Endometrial microvascular endothelial cells (primary cell): ENCODE measurements around the gene SCMH1. TPM values are rescaled to one million over a fixed set of nuclear protein-coding genes. Genes with fewer than 3 reads are reported as not detected.

ENCODE experiments used
- in situ Hi-C: cut with HindIII; loops from 2 replicates; pipeline ENCODE4 v1.10.0; 2017; ENCODE audit warnings: low sequenced_read_pairs, low pct_unique_long_range_greater_than_20kb; ENCODE audit errors: inconsistent ontology term
- total RNA-seq: library from RNA; depleted of rRNA; stranded (reverse); fragments of >200 nt; gene quantifications from one replicate; pipeline ENCODE4 v1.2.3, GENCODE V29; 2015; ENCODE audit errors: inconsistent ontology term

SCMH1 gene
- total RNA-seq, 1 donor from 2014 or later, result 22.8 TPM

- in situ Hi-C loops, result no loop called here
These were observed 253.8 kb downstream of the SCMH1 start for GRCh38 chr1:40988280-40988679.

GRCh38 chr1:40987439-40988276, 254.4 kb downstream of the SCMH1 start:
- in situ Hi-C loops, result no loop called here

- in situ Hi-C loops, result no loop called here
These were observed 255.2 kb downstream of the SCMH1 start for GRCh38 chr1:40986956-40987355.

GRCh38 chr1:40986328-40986783, 255.8 kb downstream of the SCMH1 start:
- in situ Hi-C loops, result no loop called here

GRCh38 chr1:40985875-40986274, 256.2 kb downstream of the SCMH1 start:
- in situ Hi-C loops, result no loop called here

GRCh38 chr1:40985161-40985560, 256.9 kb downstream of the SCMH1 start:
- in situ Hi-C loops, result no loop called here

GRCh38 chr1:40984531-40984930, 257.6 kb downstream of the SCMH1 start:
- in situ Hi-C loops, result no loop called here

GRCh38 chr1:40984066-40984465, 258.0 kb downstream of the SCMH1 start:
- in situ Hi-C loops, result no loop called here

- in situ Hi-C loops, result no loop called here
These were observed 258.8 kb downstream of the SCMH1 start for GRCh38 chr1:40983286-40983685.

GRCh38 chr1:40982721-40983120, 259.4 kb downstream of the SCMH1 start:
- in situ Hi-C loops, result no loop called here

GRCh38 chr1:40981691-40982448, 260.2 kb downstream of the SCMH1 start:
- in situ Hi-C loops, result no loop called here

- in situ Hi-C loops, result no loop called here
These were observed 261.5 kb downstream of the SCMH1 start for GRCh38 chr1:40980453-40981121.

- in situ Hi-C loops, result no loop called here
These were observed 262.0 kb downstream of the SCMH1 start for GRCh38 chr1:40980068-40980452.

GRCh38 chr1:40979241-40980067, 262.7 kb downstream of the SCMH1 start, which contains the start of gene CTPS1:
CTPS1 (plus strand) TSS chr1:40979696; CDS start chr1:40983291, 3,595 bp downstream.
- in situ Hi-C loops, result no loop called here

GRCh38 chr1:40978886-40979240, 263.2 kb downstream of the SCMH1 start:
- in situ Hi-C loops, result no loop called here

GRCh38 chr1:40977716-40978115, 264.4 kb downstream of the SCMH1 start:
- in situ Hi-C loops, result no loop called here
